Heart left ventricle (tissue), 16 donors: ENCODE data around the gene RDX. TPM values are rescaled to one million over a fixed set of nuclear protein-coding genes. Genes with fewer than 3 reads are reported as not detected.
"Not testable (repeated sequence)": the region's sequence is repeated elsewhere in the genome, so short reads cannot be mapped to it uniquely, and the experiment has no call there.

Experiments
- ATAC-seq, 4 donors: fragments of 200-7000 bp; cut with Tn5 transposase; one replicate each; pipeline ENCODE4 v1.9.1; 2020 to 2022; ENCODE audit warnings: moderate library complexity in 4 of 4, mild to moderate bottlenecking in 3 of 4, moderate number of reproducible peaks in 1 of 4
- DNase-seq, 5 donors: peaks; one replicate each; pipeline ENCODE4 v3.0.0-alpha.2; 2020
- H3K27ac ChIP-seq, 12 donors: fragments of 200-600 bp; sonication (generic) in 4 of 12; one replicate each; pipeline versions ENCODE4 v1.5.0 to v1.8.0; 2016 to 2022; ENCODE audit warnings: mild to moderate bottlenecking in 2 of 12
- H3K27me3 ChIP-seq, 9 donors: fragments of 200-600 bp; sonication (generic) in 2 of 9; one replicate each; pipeline versions ENCODE4 v1.5.1 to v1.8.0; 2016 to 2022; ENCODE audit warnings: mild to moderate bottlenecking in 3 of 9
- H3K36me3 ChIP-seq, 9 donors: fragments of 200-600 bp; sonication (generic) in 2 of 9; one replicate each; pipeline versions ENCODE4 v1.5.0 to v1.8.0; 2018 to 2022; ENCODE audit warnings: mild to moderate bottlenecking in 2 of 9
- H3K4me1 ChIP-seq, 12 donors: fragments of 200-600 bp; sonication (generic) in 4 of 12; one replicate each; pipeline versions ENCODE4 v1.5.0 to v1.8.0; 2016 to 2022; ENCODE audit warnings: mild to moderate bottlenecking in 3 of 12
- H3K4me3 ChIP-seq, 12 donors: fragments of 200-600 bp; sonication (generic) in 4 of 12; one replicate each; pipeline versions ENCODE4 v1.5.0 to v1.8.0; 2017 to 2022; ENCODE audit warnings: mild to moderate bottlenecking in 9 of 12, moderate library complexity in 4 of 12
- H3K9me3 ChIP-seq, 12 donors: fragments of 200-600 bp; sonication (generic) in 4 of 12; one replicate each; pipeline versions ENCODE4 v1.5.0 to v1.8.0; 2016 to 2022; ENCODE audit warnings: mild to moderate bottlenecking in 1 of 12
- POLR2A ChIP-seq, 2 donors: fragments of 450-650 bp; IDR thresholded peaks; one replicate each; pipeline ENCODE4 v1.6.1; 2017; ENCODE audit warnings: antibody characterized with exemption in 2 of 2, mild to moderate bottlenecking in 2 of 2, moderate library complexity in 2 of 2
- WGBS, 4 donors: extraction: QIAGEN DNeasy Blood & Tissue Kit in 2 of 4; methylation state at CpG; one replicate each; pipeline versions ENCODE4 v1.1.5 to v1.1.7; 2013 to 2018; 5-methylcytosine and 5-hydroxymethylcytosine counted together
- intact Hi-C, 10 donors: fragments of 100-400 bp; cut with DNase I; formaldehyde crosslinking; loops; one replicate each; pipeline versions ENCODE4 v1.11.1 to v1.14.2; 2022
- polyA plus RNA-seq, 2 donors: library from polyadenylated mRNA; stranded (reverse); fragments of 200-250 nt; gene quantifications; one replicate each; pipeline ENCODE4 v1.2.3, GENCODE V29; 2013
- total RNA-seq, 9 donors: library from RNA; depleted of rRNA in 2 of 9; stranded (reverse); fragments of >200 nt in 2 of 9; fragmentation: NEBNext Ultra II Directional in 3 of 9; extraction: Animal tissue kit (Norgen Biotek cat#: 25700) in 3 of 9; gene quantifications; one replicate each; pipeline versions ENCODE4 v1.1.0 to v1.2.4, GENCODE V29; 2016 to 2023
- TF ChIP-seq, protein P1 (sequence below), 12 donors: fragments of 200-600 bp; sonication (generic) in 4 of 12; IDR thresholded peaks; one replicate each; pipeline versions ENCODE4 v1.5.0 to v1.8.0; 2018 to 2022; ENCODE audit warnings: antibody characterized with exemption in 12 of 12, mild to moderate bottlenecking in 5 of 12
- donor health status: ischemic (EF 13 %, LVEDD 7.1; RV severe dilation, severe dysfunction).
- donor health status: healthy with polysubstance abuse.
- donor health status: DM: no; HTN: yes; CAD: no.
- donor health status: DM: no; HTN: no; CAD: no.
- donor health status: ischemic (EF 25% LVEDD 6.9; RV normal size, moderate dysfunction).
- donor health status: ischemic (EF 25% LVEDD 5.7; RV mildly dilated, moderate dysfunction).
- donor health status: healthy.
- donor health status: DM: yes; HTN: yes; CAD: no.
- donor health status: ischemic (EF 35%, LVEDD 5.7; RV mildly dilated, moderate dysfunction).
- donor health status: nonischemic (EF 11% LVEDD 7.7; RV severe dilation, severe dysfunction).
- donor health status: DM: yes; HTN: yes; CAD: no.
- donor health status: PGD.
- donor health status: ischemic (EF 29% LVEDD 5.4; RV normal size, mild dysfunction).
- donor health status: nonischemic (EF 23%, LVEDD 6.1; RV moderate dilation, normal function).

The RDX gene
- total and polyA plus RNA-seq, 11 donors, result 33.5 to 148 (median 120) TPM

DNA sequence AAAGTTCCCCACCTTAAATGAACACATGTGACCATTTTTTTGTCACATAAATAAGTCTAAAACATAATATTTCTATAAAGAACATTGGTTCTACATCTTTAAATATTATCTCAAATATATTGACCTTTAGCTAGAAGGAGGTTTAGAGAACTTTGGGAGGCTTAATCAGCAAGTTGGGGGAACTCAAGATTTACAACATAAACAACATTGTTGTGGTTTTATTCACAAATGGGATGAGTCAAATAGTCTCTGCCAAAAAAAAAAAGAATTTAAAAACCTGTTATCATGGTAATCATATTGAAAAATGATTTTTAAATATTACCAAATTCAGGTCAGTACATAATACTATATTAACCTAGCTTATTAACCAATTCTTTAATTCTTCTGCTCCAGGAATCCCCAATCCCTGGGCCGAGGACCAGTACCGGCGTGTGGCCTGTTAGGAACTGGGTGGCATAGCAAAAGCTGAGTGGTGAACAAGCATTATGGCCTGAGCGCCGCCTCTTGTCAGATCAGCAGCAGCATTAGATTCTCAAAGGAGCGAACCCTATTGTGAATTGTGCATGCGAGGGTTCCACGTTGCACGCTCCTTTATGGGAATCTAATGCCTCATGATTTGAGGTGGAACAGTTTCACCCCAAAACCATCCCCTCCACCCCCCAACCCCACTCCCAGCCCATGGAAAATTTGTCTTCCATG lies 98.2 kb downstream of the RDX start:
- H3K4me1 ChIP-seq, result peaks cover 0 to 10% (median 0%) of the 10 kb centered on the region in 12 donors
- TF ChIP-seq, protein P1, sequence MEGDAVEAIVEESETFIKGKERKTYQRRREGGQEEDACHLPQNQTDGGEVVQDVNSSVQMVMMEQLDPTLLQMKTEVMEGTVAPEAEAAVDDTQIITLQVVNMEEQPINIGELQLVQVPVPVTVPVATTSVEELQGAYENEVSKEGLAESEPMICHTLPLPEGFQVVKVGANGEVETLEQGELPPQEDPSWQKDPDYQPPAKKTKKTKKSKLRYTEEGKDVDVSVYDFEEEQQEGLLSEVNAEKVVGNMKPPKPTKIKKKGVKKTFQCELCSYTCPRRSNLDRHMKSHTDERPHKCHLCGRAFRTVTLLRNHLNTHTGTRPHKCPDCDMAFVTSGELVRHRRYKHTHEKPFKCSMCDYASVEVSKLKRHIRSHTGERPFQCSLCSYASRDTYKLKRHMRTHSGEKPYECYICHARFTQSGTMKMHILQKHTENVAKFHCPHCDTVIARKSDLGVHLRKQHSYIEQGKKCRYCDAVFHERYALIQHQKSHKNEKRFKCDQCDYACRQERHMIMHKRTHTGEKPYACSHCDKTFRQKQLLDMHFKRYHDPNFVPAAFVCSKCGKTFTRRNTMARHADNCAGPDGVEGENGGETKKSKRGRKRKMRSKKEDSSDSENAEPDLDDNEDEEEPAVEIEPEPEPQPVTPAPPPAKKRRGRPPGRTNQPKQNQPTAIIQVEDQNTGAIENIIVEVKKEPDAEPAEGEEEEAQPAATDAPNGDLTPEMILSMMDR (IDR thresholded peaks at IDR 0.05), result no peak
- H3K27ac ChIP-seq, result no peak overlapping the region
- DNase-seq (no peak), ATAC-seq (no peak)
- intact Hi-C loops, result loop anchor here in 5 of 10 donors (2.0 to 10.0 kb wide), 6 partner anchors 235 to 1247 kb away; no protein-coding TSS in a partner anchor
- no peaks in the 10 kb centered on the region for H3K9me3 ChIP-seq
- 96 to 97% (median 97%) methylated on average over 9 of the region's 9 CpGs for WGBS, 4 donors
- H3K36me3 ChIP-seq, result no peaks in the 10 kb centered on the region
- no peak overlapping the region for H3K4me3 ChIP-seq
- H3K27me3 ChIP-seq, result no peaks in the 10 kb centered on the region

DNA sequence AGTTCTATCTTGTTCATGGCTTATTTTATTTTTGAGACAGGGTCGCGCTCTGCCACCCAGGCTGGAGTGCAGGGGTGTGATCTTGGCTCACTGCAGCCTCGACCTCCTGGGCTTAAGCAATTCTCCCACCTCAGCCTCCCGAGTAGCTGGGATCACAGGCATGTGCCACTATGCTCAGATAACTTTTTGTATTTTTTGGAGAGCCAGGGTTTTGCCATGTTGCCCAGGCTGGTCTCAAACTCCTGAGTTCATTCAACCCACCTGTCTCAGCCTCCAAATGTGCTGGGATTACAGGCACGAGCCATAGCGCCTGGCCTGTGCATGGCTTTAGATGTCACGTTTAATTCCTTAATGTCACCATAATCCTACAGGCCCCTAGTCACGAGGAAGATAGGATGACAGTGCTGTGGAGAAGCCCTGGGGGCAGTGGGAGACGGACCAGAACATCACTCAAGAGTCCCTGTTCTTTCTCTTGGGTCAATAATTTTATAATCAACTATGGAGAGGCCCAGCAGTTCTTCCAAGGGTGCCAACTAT lies 99.5 kb downstream of the RDX start:
- H3K27me3 ChIP-seq, result no peaks in the 10 kb centered on the region
- TF ChIP-seq POLR2A (IDR thresholded peaks at IDR 0.05), result no peak
- TF ChIP-seq, protein P1 (IDR thresholded peaks at IDR 0.05), result no peak
- no peak overlapping the region for H3K27ac ChIP-seq
- no peaks in the 10 kb centered on the region for H3K36me3 ChIP-seq
- intact Hi-C loops, result loop anchor here in 5 of 10 donors (5.0 to 10.0 kb wide), 5 partner anchors 238 to 1248 kb away; no protein-coding TSS in a partner anchor
- H3K9me3 ChIP-seq, result no peaks in the 10 kb centered on the region
- peaks cover 0 to 10% (median 0%) of the 10 kb centered on the region in 12 donors for H3K4me1 ChIP-seq
- no peak for ATAC-seq
- DNase-seq, result no peak
- WGBS, 4 donors, result 79 to 92% (median 90%) methylated on average over 9 of the region's 9 CpGs
- H3K4me3 ChIP-seq, result no peak overlapping the region

DNA sequence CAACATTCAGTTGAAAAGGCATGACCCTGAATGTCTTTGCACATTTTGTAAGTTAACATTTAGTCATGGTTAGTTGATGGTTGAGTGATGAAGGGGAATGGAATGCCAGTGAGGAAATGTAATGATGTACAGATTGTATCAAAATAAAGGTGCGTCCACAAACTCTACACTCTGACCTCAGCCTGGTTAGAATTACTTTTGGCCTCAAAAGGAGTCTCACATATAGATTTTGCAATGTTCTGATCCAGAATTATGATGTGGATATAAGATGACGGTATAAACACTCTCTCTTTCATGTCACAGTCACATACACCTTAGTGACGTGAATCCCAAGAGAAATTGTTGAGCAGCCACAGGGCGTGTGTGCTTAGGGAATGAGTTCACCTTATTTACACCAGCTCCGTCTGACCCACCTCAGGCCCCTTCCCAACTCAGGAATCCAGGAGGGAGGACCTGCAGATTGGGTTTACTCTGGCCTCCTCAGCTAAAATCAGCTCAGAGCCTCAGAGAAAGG lies 100.1 kb downstream of the RDX start:
- intact Hi-C loops, result loop anchor here in 5 of 10 donors (5.0 to 10.0 kb wide), 5 partner anchors 239 to 1249 kb away; no protein-coding TSS in a partner anchor
- Histone ChIP-seq H3K4me1 (peaks cover 0 to 10% (median 0%) of the 10 kb centered on the region in 12 donors), H3K9me3 (no peaks in the 10 kb centered on the region), H3K27me3 (no peaks in the 10 kb centered on the region), H3K27ac (no peak overlapping the region), H3K36me3 (no peaks in the 10 kb centered on the region), H3K4me3 (no peak overlapping the region)
- 88 to 96% (median 95%) methylated on average over 5 of the region's 5 CpGs for WGBS, 4 donors
- DNase-seq, result no peak
- TF ChIP-seq POLR2A (IDR thresholded peaks at IDR 0.05), result no peak
- TF ChIP-seq, protein P1 (IDR thresholded peaks at IDR 0.05), result no peak
- ATAC-seq, result no peak

DNA sequence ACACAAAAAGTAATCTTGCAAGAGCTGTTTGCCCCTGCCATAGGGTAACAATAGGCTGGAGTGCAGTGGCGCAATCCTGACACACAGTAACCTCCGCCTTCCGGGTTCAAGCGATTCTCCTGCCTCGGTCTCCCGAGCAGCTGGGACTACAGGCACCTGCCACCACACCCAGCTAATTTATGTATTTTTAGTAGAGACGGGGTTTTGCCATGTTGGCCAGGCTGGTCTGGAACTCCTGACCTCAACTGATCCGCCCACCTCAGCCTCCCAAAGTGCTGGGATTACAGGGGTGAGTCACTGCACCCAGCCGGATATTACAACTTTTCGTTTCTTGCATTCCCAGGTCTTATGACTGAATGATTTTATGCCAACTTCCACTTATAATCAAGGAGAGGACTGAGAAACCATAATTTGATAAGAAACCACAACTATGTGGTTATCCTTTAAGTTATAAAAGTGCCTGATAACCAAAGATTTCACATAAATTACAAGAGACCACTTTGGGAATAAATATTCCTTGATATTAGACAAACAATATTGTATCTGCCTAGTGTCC lies 102.1 kb downstream of the RDX start:
- H3K36me3 ChIP-seq, DNase-seq, H3K4me3 ChIP-seq, ATAC-seq, H3K27me3 ChIP-seq, H3K27ac ChIP-seq, H3K9me3 ChIP-seq: not testable (repeated sequence)
- peaks cover 0 to 10% (median 0%) of the 10 kb centered on the region in 12 donors for H3K4me1 ChIP-seq
- intact Hi-C loops, result loop anchor here in 4 of 10 donors (10.0 kb wide), 4 partner anchors 241 to 1251 kb away; no protein-coding TSS in a partner anchor
- WGBS, 4 donors, result 86 to 92% (median 90%) methylated on average over 10 of the region's 10 CpGs

DNA sequence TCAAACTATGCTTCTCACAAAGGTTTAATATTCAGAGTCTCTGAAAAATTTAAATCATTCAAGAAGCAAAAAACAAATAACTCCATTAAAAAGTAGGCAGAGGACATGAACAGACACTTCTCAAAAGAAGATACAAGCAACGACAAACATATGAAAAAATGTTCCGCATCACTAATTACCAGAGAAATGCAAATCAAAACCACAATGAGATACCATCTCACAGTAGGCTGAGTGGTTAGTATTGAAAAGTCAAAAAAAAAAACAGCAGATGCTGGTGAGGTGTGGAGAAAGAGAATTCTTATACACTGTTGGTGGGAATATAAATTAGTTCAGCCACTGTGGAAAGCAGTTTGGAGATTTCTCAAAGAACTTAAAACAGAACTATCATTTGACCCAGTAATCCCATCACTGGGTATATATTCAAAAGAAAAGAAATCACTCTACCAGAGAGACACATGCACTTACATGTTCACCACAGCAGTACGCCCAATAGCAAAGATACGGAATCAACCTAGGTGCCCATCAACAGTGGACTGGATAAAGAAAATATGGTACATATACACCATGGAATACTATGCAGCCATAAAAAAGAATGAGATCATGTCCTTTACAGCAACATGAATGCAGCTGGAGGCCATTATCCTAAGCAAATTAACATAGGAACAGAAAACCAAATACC lies 103.7 kb downstream of the RDX start:
- H3K27me3 ChIP-seq, DNase-seq, H3K36me3 ChIP-seq, H3K4me3 ChIP-seq, H3K27ac ChIP-seq, H3K9me3 ChIP-seq, ATAC-seq: not testable (repeated sequence)
- WGBS, 4 donors, result 92 to 95% (median 94%) methylated on average over 4 of the region's 4 CpGs
- H3K4me1 ChIP-seq, result peaks cover 0 to 10% (median 0%) of the 10 kb centered on the region in 12 donors
- intact Hi-C loops, result loop anchor here in 4 of 10 donors (10.0 kb wide), 4 partner anchors 242 to 1252 kb away; no protein-coding TSS in a partner anchor
